ENCODE data around the gene KASH5. TPM values are rescaled to one million over a fixed set of nuclear protein-coding genes. Genes with fewer than 3 reads are reported as not detected.
A peak's percentile ranks its signal among the peaks of the same experiment; 100 is the strongest.

Gene KASH5
- total RNA-seq, 1 experiment from 2014 or later: not detected

- Histone ChIP-seq H2AFZ (ENCODE audit: low read length) (peak within 1 kb of the TSS; percentile 78), H3K27ac (ENCODE audit: low read length) (peak within 1 kb of the TSS; percentile 11; the same call in 1 of the 2 replicates), H3F3A (ENCODE audit: low read length, unreplicated experiment) (no peaks in the 10 kb centered on the region), H3K27me3 (ENCODE audit: low read length) (no peaks in the 10 kb centered on the region), H3K36me3 (ENCODE audit: low read depth, low read length) (peaks cover 3% of the 10 kb centered on the region; the same call in 1 of the 2 replicates), H3K79me2 (ENCODE audit: low read length) (peaks cover 18% of the 10 kb centered on the region), H3K9me3 (ENCODE audit: low read length) (no peaks in the 10 kb centered on the region), H3K4me1 (ENCODE audit: insufficient read depth, low read length) (peaks cover 8% of the 10 kb centered on the region; the same call in 1 of the 2 replicates), H3K9me2 (replicated peaks; ENCODE audit: low read length) (no peaks in the 10 kb centered on the region), H3K4me2 (ENCODE audit: low read length) (peak within 1 kb of the TSS; percentile 88), H4K20me1 (ENCODE audit: low read length) (no peaks in the 10 kb centered on the region), H3K9ac (ENCODE audit: low read length) (peak within 1 kb of the TSS; percentile 86), H3K4me3 (ENCODE audit: low read length) (peak within 1 kb of the TSS; percentile 80)
- DNase-seq (peak; percentile 100), ATAC-seq (peak; percentile 97)
- TSS peak; percentile 96 for BruUV-seq (replicated peaks)
- ChIA-PET CTCF (interaction anchor here (0.6 kb wide), 2 partner anchors 90 to 95 kb away, joined by 4 to 8 read pairs; partner anchors contain the start of gene TEAD2), POLR2A (ENCODE audit: unreplicated experiment) (interaction anchor here (0.5 to 0.6 kb wide), 4 partner anchors 33 to 337 kb away, joined by 3 to 14 read pairs (median 12); partner anchors contain the start of gene TEAD2)
- intact Hi-C loops (cut with micrococcal nuclease): loop anchor here (1.0 kb wide), 2 partner anchors 8 to 36 kb away; partner anchors contain the start of gene RPL13A
- TF ChIP-seq EZH2 (IDR thresholded peaks at IDR 0.05; ENCODE audit: low read length, unreplicated experiment): no peak
- TF ChIP-seq, protein P1, sequence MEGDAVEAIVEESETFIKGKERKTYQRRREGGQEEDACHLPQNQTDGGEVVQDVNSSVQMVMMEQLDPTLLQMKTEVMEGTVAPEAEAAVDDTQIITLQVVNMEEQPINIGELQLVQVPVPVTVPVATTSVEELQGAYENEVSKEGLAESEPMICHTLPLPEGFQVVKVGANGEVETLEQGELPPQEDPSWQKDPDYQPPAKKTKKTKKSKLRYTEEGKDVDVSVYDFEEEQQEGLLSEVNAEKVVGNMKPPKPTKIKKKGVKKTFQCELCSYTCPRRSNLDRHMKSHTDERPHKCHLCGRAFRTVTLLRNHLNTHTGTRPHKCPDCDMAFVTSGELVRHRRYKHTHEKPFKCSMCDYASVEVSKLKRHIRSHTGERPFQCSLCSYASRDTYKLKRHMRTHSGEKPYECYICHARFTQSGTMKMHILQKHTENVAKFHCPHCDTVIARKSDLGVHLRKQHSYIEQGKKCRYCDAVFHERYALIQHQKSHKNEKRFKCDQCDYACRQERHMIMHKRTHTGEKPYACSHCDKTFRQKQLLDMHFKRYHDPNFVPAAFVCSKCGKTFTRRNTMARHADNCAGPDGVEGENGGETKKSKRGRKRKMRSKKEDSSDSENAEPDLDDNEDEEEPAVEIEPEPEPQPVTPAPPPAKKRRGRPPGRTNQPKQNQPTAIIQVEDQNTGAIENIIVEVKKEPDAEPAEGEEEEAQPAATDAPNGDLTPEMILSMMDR (conservative IDR thresholded peaks at IDR 0.05; ENCODE audit: low read depth, low read length): no peak
- TF ChIP-seq EZH2phosphoT487 (IDR thresholded peaks at IDR 0.05; ENCODE audit: borderline replicate concordance, low read length): no peak
Observed at GRCh38 chr19:49451430-49452181, 63.6 kb downstream of the KASH5 start, which contains the start of gene PIH1D1. Gene PIH1D1, minus strand, starts transcription at chr19:49451814. Its CDS starts 240 bp downstream, at chr19:49451574.

DNA sequence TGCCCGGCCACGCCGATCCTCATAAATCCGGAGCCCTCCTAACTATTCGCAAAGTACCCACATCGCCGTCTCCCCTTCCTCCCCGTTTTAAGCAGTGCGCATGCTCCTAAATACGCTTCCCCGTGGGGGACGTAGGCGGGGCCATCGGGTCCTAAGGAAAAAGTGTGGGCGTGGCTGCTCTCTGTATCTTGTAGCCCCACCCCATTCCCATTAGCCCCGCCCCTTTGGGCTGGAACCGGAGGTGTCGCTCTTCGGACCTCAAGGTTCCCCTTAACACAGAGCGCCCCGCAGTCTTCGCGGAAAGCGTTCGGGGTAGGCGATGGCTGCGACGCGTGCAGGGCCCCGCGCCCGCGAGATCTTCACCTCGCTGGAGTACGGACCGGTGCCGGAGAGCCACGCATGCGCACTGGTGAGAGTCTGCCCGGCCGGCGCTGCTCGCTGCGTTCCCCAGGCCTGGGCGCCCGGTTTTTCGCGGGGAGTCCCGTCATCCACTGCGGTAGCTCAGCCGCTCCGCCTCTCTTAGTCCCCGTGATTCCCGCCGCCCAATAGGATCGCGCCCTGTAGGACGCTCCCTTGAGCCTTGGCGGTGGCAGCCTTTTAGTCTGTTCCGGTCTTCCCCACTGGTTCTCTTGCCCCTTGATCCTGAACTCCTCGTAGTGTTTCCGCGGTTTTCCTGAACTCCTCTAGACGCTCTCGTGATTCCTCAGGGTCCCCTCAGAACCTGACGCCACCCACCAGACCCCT is 65.1 kb downstream of the KASH5 start, which contains the start of gene ALDH16A1:
Gene ALDH16A1, plus strand, starts transcription at position 213 of the 744 bp plus-strand sequence. Its CDS starts 107 bp downstream, at position 320.
- no TSS peak for BruUV-seq (replicated peaks)
- peak within 1 kb of the TSS; percentile 55 for H2AFZ ChIP-seq (ENCODE audit: low read length)
- no peaks in the 10 kb centered on the region for H3F3A ChIP-seq (ENCODE audit: low read length, unreplicated experiment)
- ChIA-PET POLR2A (ENCODE audit: unreplicated experiment) (no interaction called here), CTCF (no interaction called here)
- DNase-seq (no peak), ATAC-seq (no peak)
- intact Hi-C loops (cut with micrococcal nuclease): no loop called here
- H3K4me2 ChIP-seq (ENCODE audit: low read length): no peak within 1 kb of the TSS
- H3K9ac ChIP-seq (ENCODE audit: low read length): no peak within 1 kb of the TSS
- H3K9me3 ChIP-seq (ENCODE audit: low read length): no peaks in the 10 kb centered on the region
- H3K27me3 ChIP-seq (ENCODE audit: low read length): no peaks in the 10 kb centered on the region
- H3K36me3 ChIP-seq (ENCODE audit: low read depth, low read length): peaks cover 3% of the 10 kb centered on the region; the same call in 1 of the 2 replicates
- H3K27ac ChIP-seq (ENCODE audit: low read length): no peak within 1 kb of the TSS
- H3K79me2 ChIP-seq (ENCODE audit: low read length): peaks cover 18% of the 10 kb centered on the region
- peaks cover 8% of the 10 kb centered on the region; the same call in 1 of the 2 replicates for H3K4me1 ChIP-seq (ENCODE audit: insufficient read depth, low read length)
- H3K9me2 ChIP-seq (replicated peaks; ENCODE audit: low read length): no peaks in the 10 kb centered on the region
- no peaks in the 10 kb centered on the region for H4K20me1 ChIP-seq (ENCODE audit: low read length)
- H3K4me3 ChIP-seq (ENCODE audit: low read length): no peak within 1 kb of the TSS
- TF ChIP-seq, protein P1 (conservative IDR thresholded peaks at IDR 0.05; ENCODE audit: low read depth, low read length): no peak
- TF ChIP-seq EZH2 (IDR thresholded peaks at IDR 0.05; ENCODE audit: low read length, unreplicated experiment) (no peak), EZH2phosphoT487 (IDR thresholded peaks at IDR 0.05; ENCODE audit: borderline replicate concordance, low read length) (no peak)

Measured in PC-3 (cell line).